ENCODE measurements around the gene TRAM2.

Gene TRAM2

DNA sequence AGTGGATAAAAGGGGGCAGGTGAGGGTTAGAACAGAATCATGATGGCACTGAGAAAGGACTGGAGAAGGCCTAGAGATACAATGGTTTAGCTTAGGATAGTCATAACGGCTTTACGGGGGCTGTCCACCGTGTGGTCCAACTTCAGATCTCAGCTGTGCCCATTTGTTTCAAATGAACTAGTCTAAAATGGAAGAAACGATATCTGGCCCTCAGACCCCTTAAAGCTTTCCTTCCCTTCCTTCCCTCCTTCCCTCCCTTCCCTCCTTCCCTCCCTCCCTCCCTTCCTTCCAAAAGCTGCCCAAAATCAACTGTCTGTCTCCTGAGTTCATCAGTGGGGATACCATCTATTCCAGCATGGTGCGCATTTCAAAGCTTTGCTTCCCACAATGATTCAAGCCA, 27.9 kb downstream of the TRAM2 start:
- FAIRE-seq (no peak), DNase-seq (ENCODE audit: insufficient read length, low spot score) (no peak)

DNA sequence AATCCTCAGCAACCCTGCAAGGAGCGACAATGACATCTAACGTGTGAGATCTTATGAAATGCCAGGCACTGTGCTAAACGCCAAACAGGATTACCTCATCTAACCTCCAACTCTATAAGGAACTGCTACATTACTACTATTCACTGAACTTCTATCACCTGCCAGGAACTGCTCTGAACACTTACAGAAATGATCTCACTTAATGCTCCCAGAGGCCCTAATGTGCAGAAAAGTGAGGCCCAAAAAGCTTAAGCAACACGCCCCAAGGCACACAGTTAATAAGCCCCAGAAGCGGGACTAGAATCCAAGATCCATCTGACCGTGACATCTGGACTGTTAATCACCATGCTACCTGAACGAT, 28.5 kb downstream of the TRAM2 start:
- no peak for FAIRE-seq

DNA sequence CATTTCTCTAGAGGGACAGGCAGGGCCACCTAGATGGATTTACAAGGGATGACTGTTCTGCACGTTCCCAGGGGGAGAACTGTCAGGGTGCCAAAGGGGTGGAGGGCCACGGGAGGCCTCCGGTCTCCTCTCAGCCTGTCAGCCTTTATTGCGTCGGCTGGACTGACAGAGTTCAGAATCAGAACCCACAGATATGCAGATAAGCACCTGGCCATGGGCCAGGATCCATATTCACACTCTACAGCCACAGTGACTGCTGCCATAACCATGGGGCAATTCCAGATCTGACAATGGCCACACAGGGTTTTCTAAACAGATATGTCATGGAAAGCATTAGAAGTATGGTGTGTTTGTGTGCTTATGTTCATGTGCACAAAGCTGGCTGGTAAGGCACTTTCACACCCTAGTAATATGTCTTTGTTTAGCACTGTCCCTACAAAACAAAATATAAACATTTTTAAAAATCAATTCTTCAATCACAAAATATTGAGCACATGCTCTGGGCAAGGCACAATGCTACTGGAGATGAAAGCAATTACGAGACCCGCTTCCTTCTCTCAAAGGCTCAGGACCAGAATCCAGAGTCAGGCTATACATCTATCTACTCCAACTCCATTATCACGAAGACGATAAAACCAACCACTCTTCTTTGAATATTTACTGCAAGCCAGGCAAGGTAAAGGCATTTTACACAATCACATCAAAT, 29.1 kb downstream of the TRAM2 start:
- DNase-seq (ENCODE audit: insufficient read length, low spot score) (no peak), FAIRE-seq (no peak)

More for the DNA sequence above, 28.5 kb downstream of the TRAM2 start:
- no peak for DNase-seq (ENCODE audit: insufficient read length, low spot score)

DNA sequence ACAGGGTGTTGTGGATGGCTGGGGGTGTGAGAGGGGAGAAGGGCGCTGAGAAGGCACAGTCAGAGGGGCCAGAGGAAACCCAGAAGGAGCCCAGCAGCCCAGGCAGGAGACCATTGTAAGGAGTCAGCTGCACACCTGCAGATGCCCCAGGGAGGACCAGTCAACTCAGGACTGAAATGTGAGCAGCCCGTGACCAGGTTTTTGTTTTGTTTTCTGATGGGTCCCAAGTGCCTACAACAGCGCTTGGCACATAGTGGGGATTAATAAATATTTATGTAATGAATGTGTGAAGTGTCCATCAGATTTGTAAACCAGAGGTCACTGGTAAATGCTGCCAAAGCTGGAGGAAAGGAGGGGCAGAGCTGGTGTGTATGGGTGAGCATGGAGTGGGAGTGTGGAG, 30.2 kb downstream of the TRAM2 start:
- FAIRE-seq: peak; percentile 37
- DNase-seq (ENCODE audit: insufficient read length, low spot score): no peak

DNA sequence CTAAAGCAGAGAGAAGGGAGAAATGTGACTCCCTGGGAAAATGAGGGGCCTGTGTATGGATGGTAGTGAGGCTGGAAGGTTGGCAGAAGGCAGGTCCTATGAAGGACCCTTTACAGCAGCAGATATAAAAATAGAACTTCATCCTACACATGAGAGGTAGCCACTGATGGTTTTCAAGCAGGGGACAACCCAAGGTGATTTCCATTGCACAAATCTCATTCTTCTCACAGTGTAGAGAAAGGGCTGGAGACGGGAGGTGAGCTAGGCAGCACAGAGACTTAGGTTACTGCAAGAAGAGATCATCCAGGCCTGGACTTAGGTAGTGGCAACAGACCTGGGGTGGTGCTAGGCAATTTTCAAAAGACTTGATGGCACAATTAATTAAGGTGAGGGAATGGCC, 30.7 kb downstream of the TRAM2 start:
- peak; percentile 31 for FAIRE-seq

DNA sequence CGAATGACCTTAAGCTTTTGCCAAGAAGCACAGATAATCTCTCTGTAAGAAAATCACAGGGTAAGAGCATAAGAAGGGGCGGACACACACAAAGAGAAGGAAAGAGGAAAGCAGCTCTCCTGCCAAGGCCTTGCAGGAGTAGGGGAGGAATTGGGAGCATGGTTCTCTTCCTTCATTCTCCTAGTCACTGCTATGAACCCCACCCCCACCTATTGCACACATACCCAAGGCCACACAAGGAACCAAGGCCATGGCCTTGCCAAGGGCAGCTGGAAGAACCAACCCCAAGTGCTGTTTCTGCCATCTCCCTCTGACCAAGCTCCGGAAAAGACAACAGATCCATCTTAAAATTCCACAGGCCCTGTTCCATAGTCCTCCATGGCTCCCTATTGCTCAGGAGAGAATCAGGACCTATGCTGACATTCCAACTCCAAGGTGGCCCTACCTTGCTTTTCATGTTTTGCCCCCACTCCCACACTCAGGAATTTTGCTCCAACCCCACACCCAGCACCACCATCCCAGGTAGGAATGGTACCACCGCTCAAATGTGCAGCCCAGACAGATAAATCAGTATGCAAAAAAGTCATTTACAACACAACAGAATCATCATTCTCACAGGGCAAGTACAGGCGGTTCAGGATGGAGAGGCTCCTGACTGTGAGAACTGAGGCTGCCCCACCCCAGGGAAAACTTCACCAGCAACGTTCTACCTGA, 31.3 kb downstream of the TRAM2 start:
- FAIRE-seq (no peak), DNase-seq (ENCODE audit: insufficient read length, low spot score) (no peak)

More for the DNA sequence above, 30.7 kb downstream of the TRAM2 start:
- no peak for DNase-seq (ENCODE audit: insufficient read length, low spot score)

DNA sequence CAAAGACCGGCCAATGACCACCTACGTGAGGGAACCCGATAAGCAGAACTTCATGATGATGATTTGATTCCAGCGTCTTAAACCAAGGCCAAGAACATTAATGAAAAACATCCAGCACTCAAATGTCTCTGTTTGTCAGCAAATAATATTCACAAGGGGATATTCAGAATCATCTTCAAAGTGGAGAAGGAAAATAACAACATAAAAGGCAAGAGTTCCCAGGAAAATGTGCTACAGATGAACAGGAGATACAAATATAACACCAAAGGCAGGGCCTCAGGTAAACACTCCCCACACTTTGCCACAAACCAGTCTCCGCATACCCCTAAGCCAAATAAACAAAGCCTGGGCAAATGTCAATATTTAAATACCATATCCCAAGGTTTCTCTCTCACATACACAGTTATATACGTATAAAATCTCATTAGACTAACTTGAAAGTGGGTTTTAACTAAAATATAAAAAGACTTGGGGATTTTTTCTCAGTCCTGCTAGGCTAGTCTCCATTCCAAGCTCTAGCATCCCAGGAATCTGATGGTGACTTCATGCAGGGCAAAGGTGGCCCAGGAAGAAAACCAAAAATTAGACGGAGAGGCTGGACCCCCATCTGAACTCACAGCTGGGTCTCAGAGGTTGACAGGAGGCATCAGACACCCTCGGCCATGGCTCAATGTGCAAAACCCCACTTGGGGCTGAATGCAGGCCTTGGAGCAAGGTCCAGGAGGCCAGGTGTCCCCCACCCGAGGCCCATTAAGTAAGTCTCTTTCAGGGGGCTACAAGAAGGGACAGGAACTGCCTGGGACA, 32.1 kb downstream of the TRAM2 start:
- DNase-seq (ENCODE audit: insufficient read length, low spot score) (no peak), FAIRE-seq (no peak)

DNA sequence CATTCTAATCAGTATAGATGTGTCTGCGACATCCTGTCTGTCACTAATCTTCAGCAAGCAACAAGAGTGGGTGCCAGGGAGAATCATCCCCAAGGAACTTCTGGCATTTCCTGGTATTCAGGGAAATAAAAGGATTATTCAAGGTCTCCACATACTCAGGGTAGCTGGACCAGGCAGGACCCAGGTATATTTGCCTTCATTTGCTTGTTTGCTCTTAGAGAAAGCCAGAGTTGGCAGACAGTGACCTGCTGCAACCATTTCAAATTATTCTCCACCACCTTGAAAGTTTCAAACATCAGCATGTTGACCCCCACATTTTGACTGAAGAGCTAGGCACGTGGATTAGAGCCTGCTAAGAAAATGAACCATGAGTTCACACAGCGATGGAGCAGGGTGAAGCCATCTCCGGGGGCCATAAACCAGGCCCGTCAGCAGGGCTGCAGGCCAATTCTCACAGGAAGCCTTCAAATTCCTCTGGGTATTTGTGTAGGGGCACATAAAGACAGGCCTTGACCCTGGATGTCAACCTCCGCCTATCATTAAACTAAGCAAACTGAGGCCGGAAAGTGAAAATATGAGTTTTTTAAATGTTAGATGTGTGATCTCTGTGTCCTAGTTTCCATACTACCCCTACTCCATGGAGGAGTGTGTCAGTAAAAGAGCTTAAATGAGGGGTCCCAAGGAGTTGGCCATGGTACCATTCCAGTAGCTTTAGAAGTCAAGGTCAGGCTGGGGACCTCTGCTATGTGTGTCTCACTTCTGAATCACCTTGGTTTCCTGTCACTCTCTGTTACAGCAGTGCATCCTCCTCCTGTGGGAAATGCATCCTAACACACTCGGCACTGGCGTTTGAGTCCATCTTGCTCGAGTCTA, 32.9 kb downstream of the TRAM2 start:
- FAIRE-seq: no peak
- DNase-seq (ENCODE audit: insufficient read length, low spot score): no peak

DNA sequence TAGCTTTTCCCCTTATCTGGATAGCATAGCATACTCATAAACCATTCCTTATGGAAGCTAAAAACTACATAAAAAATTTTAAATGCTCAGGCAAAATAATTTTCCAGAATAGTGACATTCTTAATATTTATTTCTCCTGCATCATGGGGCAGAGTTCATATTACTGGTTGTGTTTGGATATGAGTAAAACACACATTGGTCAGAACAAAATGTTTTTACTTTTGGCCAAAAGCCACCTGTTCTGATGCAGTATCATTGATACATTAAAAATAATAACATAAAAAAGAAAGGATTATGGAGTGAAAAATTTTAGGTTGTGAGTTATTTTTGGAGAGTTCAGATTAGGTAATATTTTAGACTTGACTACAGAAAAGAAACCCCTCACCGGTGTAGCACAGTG, 33.6 kb downstream of the TRAM2 start:
- DNase-seq (ENCODE audit: insufficient read length, low spot score) (no peak), FAIRE-seq (no peak)

DNA sequence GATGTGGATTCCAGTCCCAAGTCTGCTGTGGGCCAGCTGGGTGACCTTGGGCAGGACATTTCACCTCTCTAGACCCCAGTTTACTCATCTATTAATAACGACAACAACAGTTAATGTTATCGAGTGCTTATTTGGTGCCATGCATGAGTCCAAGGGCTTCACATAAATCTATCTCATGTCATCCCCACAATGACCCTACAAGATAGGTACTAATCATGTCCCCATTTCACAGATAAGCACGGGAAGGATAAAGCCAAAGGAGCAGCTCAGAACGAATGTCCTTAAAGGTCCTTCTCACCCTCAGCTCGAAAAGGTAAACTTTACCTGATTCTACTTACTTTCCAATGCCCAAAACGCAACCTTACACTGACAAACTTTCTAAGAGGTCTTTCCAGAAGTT, 35.7 kb downstream of the TRAM2 start:
- DNase-seq (ENCODE audit: insufficient read length, low spot score): no peak
- FAIRE-seq: no peak

DNA sequence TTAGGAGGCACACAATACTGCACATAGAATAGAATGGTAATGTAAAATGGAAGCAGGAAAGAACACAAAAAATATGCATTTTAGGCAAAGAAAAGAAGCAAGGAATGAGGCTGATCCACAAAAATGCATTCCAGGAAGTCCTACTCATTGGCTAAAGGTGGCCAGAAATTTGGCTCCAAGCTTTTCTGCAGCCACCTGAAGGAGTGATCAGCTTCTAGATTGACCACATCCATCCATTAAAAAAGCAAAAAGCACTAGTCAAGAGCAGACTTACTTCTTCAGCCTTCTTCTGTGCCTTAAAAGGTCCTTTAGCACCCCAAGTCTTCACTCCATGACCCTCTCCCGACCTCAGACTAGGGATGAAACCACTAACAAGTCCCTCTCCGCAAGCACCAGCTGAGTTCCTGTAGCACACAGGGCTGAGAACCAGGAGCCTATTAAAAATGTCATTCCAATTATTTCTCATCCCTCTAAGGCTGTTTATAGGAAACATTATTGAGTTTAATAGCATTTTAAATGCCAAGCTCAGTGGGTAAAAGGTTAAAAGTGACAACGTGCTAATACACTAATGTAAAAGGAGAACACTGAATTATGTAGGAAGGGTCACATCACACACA, 36.5 kb downstream of the TRAM2 start:
- DNase-seq (ENCODE audit: insufficient read length, low spot score): no peak
- FAIRE-seq: no peak

DNA sequence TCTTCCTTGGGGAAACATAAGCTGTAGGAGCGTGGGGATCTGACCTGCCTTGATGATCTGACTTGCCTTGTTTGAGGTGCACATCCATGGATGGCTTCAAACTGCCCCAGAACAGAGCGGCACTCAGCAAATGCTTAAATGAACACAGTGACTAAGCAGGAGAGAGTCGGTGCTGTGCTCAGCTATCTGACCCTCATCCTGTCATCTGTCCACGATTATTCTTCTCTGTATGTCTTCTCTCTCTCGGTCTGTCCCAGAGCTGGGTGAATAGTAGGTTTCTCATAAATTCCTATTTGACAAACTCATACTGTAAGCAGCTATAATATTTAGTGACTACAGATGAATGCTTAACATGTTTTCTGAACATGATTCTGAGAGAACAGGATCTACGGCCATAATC, 37.3 kb downstream of the TRAM2 start:
- DNase-seq (ENCODE audit: insufficient read length, low spot score): no peak
- no peak for FAIRE-seq

DNA sequence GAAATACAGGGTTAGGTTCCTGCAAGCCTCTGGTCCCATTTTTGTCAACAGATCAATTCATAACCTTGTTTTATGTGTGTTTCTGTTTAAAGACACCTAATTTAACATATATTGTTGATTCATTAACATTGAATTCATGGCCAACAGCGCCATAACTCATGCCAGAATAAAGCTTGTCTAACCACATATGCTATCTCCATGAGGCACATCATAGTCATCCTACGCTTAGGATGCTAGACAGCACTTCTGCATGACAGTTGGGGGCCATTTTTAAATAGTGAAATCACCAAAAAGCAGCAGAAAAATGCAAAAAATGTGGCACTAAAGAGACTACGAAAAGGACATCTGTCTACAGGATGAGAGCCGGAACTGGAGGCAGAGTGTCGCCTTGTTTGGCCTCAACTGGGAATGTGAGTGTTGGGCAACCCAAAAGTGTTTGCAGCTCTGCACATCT, 37.9 kb downstream of the TRAM2 start:
- DNase-seq (ENCODE audit: insufficient read length, low spot score): no peak
- FAIRE-seq: no peak

DNA sequence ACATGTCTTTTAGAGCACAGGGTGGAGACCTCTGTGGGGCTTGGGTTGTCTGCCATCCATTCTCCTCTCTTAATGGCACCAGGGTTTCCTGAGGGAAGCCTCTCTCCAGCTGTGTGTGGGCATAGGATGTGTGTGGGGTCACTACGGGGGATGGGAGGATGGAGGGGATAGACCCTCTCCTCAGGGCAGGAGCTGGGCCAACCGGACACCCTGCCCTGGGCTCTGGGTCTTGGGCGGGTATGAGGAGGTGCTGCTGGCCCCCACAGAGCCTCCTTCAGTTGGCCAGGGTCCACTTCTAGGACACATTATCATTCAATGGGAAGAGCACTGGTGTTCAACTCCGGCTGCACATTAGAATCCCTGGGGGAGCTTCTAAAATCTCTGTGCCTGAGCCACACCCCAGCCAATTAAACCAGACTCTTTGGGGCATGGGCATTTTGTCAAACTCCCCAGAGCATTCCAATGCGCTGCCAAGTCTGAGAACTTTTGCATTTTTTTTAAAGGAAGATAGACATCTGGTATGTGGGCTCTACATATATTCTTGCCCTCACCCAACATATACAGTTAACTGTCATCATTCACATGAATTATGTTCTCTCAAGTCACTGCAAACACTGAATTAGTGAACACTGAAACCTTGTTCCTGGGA, 38.5 kb downstream of the TRAM2 start:
- DNase-seq (ENCODE audit: insufficient read length, low spot score): no peak
- FAIRE-seq: no peak

DNA sequence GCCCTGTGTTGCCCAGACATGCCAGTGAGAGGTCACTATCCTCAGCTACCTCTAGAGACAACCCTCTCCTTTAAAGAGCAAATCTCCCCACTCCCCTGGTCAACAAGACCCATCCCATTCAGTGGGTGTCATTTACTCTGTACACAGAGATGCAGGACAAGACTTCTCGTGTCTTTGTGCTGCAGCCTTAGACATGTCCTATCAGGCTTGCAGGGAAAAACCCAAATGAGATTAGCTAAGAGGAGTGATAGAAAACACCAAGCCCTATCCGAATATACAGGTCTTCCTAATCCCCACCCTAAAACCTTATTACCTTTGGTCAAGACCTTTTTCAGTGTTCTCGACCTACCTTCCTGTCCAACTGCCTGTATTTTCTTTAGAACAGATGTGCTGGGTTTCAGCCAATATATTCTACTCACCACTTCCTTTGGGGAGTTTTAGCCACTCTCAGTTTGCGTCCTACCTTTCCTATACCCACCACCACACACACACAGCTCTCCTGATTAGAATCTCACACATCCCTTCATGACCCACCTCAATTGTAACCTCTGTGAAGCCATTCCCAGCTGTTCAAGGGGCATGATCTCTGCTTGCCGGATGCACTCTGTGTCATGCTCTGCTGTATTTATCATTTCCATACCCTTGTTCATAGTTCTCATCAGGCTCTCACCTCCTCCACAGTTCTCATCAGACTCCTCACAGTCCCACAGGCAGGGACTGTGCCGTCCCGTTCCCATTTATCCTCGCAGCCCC, 39.7 kb downstream of the TRAM2 start:
- peak; percentile 91 for FAIRE-seq
- no peak for DNase-seq (ENCODE audit: insufficient read length, low spot score)

DNA sequence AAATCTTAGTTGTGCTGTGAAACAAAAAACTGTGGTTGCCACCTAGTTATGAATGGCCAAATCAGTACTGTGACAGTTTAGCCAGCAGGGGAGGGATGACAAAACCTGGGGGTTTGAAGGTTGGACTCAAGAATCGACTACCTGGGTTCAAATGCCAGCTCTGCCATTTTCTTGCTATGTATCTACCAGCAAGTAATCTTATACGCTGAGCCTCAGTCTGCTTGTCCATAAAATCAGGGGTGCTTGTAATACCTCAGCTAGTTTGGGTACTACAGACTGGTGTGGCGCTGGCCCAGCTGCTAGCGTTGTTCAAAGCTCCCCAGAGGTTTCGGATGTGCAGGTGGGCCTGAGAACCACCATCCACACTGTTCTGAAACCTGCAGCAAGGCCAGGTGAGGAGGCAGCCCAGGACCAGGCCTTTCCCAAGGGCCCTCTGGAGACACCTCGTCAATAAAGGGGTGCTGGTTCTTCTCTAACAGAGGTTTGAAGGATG, 40.4 kb downstream of the TRAM2 start:
- FAIRE-seq (peak; percentile 33), DNase-seq (ENCODE audit: insufficient read length, low spot score) (no peak)

DNA sequence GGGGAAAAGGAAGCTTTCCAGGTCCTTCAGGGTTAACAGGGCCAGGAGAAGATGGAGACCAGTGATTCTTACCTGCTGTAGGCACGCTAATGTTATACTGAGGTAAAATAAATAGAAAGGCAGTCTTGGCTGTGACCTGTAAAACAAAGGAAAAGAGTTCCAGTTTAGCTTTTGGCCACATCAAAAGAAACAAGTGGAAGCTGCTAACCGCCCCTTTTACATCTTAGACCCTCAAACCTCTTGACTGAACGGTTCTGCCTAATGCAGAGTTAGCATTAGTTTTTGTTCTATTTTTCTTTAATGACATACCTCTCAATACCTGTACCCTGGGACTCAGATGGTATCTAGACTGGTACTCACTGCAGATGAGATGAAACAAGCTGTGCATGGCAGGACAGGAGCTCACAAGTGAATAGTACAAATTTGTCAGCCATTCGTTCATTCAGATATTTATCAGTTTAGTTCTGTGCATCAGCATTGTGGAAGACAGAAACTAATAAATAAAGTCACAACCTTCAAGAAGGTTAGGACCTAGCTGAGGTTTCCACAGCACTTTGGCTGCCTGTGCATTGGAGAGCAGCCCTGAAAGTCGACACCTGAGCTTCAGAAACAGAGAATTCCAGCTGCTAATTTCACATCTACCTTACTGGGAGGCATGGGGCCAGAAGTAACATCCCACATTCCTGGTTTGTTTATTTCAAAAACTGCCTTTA, 41.0 kb downstream of the TRAM2 start:
- no peak for FAIRE-seq
- DNase-seq (ENCODE audit: insufficient read length, low spot score): no peak

DNA sequence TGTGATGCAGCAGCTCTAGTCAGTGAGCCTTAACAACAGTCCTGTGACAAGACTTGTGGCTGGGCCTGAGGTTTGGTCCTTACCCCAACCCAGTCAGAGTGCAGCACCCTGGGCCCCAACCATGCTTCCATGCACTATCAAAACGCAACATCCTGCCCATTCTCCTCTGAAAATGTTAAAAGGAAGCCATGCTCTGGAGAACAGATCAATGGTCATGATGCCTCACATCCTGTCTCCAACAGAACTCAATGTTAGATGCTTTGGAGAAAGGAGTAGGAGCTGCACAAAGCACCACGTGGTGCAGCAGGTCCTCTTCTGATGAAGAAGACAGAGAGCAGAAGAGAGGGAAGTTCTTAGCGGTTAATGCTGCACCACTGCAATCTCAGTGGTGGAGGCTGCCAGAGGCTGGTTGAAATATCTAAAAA, 41.9 kb downstream of the TRAM2 start:
- DNase-seq (ENCODE audit: insufficient read length, low spot score) (no peak), FAIRE-seq (no peak)

Measured in GM19239 (cell line).